OCI-LY7 (cell line): ENCODE measurements around the gene PARD3. TPM values are rescaled to one million over a fixed set of nuclear protein-coding genes. Genes with fewer than 3 reads are reported as not detected.

ENCODE experiments used
- BruUV-seq: library from RNA; stranded (reverse); fragments of 400-500 nt; replicated peaks from 2 replicates; lab custom pipeline; 2021; lab: Mats Ljungman, UMichigan
- CTCF ChIA-PET: fragments of 300-600 bp; sonication (Branson Sonifier 250); formaldehyde crosslinking; loops from one replicate; lab custom pipeline; 2022; ENCODE audit warnings: antibody characterized with exemption; ENCODE audit not compliant: unreplicated experiment; lab: Charles Lee
- POLR2A ChIA-PET: fragments of 300-600 bp; sonication (Branson Sonifier 250); formaldehyde crosslinking; loops from one replicate; lab custom pipeline; 2022; ENCODE audit warnings: antibody characterized with exemption; lab: Charles Lee
- DNase-seq: peaks from one replicate; pipeline ENCODE4 v3.0.0-alpha.2; 2015; ENCODE audit warnings: low spot score
- H2AFZ ChIP-seq: fragments of 200-600 bp; sonication (generic), shearing (Covaris generic); 2 replicates; pipeline ENCODE4 v1.6.1; 2014; ENCODE audit warnings: mild to moderate bottlenecking, antibody characterized with exemption, low read length, moderate library complexity
- H3K27ac ChIP-seq: fragments of 200-600 bp; sonication (generic); 2 replicates; pipeline ENCODE4 v1.5.1; 2014; ENCODE audit warnings: mixed run types, low read depth, mild to moderate bottlenecking, moderate library complexity, low read length, inconsistent platforms; ENCODE audit not compliant: poor library complexity, severe bottlenecking
- H3K36me3 ChIP-seq: fragments of 200-600 bp; sonication (generic); 2 replicates; pipeline ENCODE4 v1.6.1; 2014; ENCODE audit warnings: mild to moderate bottlenecking, antibody characterized with exemption, low read length, moderate library complexity, mixed read lengths; ENCODE audit not compliant: insufficient read depth
- H3K4me1 ChIP-seq: fragments of 200-600 bp; sonication (generic); 2 replicates; pipeline ENCODE4 v1.5.1; 2014; ENCODE audit warnings: mild to moderate bottlenecking, low read length; ENCODE audit not compliant: insufficient read depth, poor library complexity, severe bottlenecking
- H3K4me2 ChIP-seq: fragments of 200-600 bp; sonication (generic); 2 replicates; pipeline ENCODE4 v1.6.1; 2014; ENCODE audit warnings: mild to moderate bottlenecking, low read length
- H3K4me3 ChIP-seq: fragments of 200-600 bp; sonication (generic); 2 replicates; pipeline ENCODE4 v1.5.1; 2014; ENCODE audit warnings: mild to moderate bottlenecking, low read depth, low read length; ENCODE audit not compliant: poor library complexity, severe bottlenecking
- H3K79me2 ChIP-seq: fragments of 200-600 bp; sonication (generic); 2 replicates; pipeline ENCODE4 v1.6.1; 2016; ENCODE audit warnings: low read depth, mild to moderate bottlenecking, low read length, moderate library complexity, mixed read lengths; ENCODE audit not compliant: insufficient read depth
- H3K9me2 ChIP-seq: fragments of 200-600 bp; sonication (generic); 2 replicates; pipeline ENCODE4 v1.6.1; 2016; ENCODE audit warnings: mild to moderate bottlenecking, low read length, mixed read lengths; ENCODE audit not compliant: insufficient read depth
- H3K9me3 ChIP-seq: fragments of 200-600 bp; sonication (generic); 2 replicates; pipeline ENCODE4 v1.6.1; 2014; ENCODE audit warnings: mild to moderate bottlenecking, mixed run types, low read length, mixed read lengths
- H4K20me1 ChIP-seq: fragments of 200-600 bp; sonication (generic); 2 replicates; pipeline ENCODE4 v1.6.1; 2014; ENCODE audit warnings: mild to moderate bottlenecking, antibody characterized with exemption, low read length, moderate library complexity, mixed read lengths; ENCODE audit not compliant: insufficient read depth
- CTCF ChIP-seq: fragments of 200-600 bp; sonication (generic); conservative IDR thresholded peaks from 2 replicates; pipeline ENCODE4 v1.5.1; 2014; ENCODE audit warnings: mild to moderate bottlenecking, antibody characterized with exemption, low read length, moderate library complexity, mixed read lengths
- EZH2phosphoT487 ChIP-seq: fragments of 200-600 bp; sonication (generic); IDR thresholded peaks from 2 replicates; pipeline ENCODE4 v1.6.1; 2018; ENCODE audit warnings: low read depth, borderline replicate concordance, mild to moderate bottlenecking, mixed run types, antibody characterized with exemption, low read length, moderate library complexity, mixed read lengths
- intact Hi-C: fragments of 100-400 bp; cut with micrococcal nuclease; formaldehyde crosslinking; loops from one replicate; pipeline ENCODE4 v1.10.0; 2022; ENCODE audit not compliant: unreplicated experiment
- total RNA-seq, 2 experiments: library from RNA; depleted of rRNA in 1 of 2; stranded (reverse); fragments of >200 nt in 1 of 2; shearing (Covaris generic) in 1 of 2; gene quantifications; 2 replicates each; pipeline ENCODE4 v1.2.3, GENCODE V29; 2014 to 2022

The PARD3 gene
- total RNA-seq, 2 experiments from 2014 or later: not detected

GRCh38 chr10:34816501-34817002 lies 1.5 kb upstream of the PARD3 start:
- Histone ChIP-seq H3K4me2 (no peak overlapping the region), H3K79me2 (no peaks in the 10 kb centered on the region), H3K9me2 (no peaks in the 10 kb centered on the region), H3K9me3 (no peaks in the 10 kb centered on the region), H2AFZ (no peak overlapping the region), H3K36me3 (no peaks in the 10 kb centered on the region), H3K4me3 (no peak overlapping the region), H3K27ac (no peak overlapping the region), H3K4me1 (no peaks in the 10 kb centered on the region), H4K20me1 (no peaks in the 10 kb centered on the region)
- BruUV-seq: no TSS peak
- no peak for DNase-seq
- intact Hi-C loops: no loop called here
- ChIA-PET CTCF (no interaction called here), POLR2A (no interaction called here)
- TF ChIP-seq CTCF (no peak), EZH2phosphoT487 (no peak)

- Histone ChIP-seq H4K20me1 (no peaks in the 10 kb centered on the region), H3K9me2 (no peaks in the 10 kb centered on the region), H2AFZ (no peak overlapping the region), H3K79me2 (no peaks in the 10 kb centered on the region), H3K4me1 (no peaks in the 10 kb centered on the region), H3K4me2 (no peak overlapping the region), H3K9me3 (no peaks in the 10 kb centered on the region), H3K27ac (no peak overlapping the region), H3K4me3 (no peak overlapping the region), H3K36me3 (no peaks in the 10 kb centered on the region)
- CTCF ChIA-PET: no interaction called here
- no peak for DNase-seq
- no TSS peak for BruUV-seq
- intact Hi-C loops: no loop called here
- POLR2A ChIA-PET: interaction anchor here (0.6 kb wide), 1 partner anchor 119 kb away, joined by 3 read pairs; no protein-coding TSS in a partner anchor
- TF ChIP-seq CTCF (no peak), EZH2phosphoT487 (no peak)
Observed at GRCh38 chr10:34816085-34816496, 995 bp upstream of the PARD3 start.

- no peaks in the 10 kb centered on the region for H4K20me1 ChIP-seq
- ChIA-PET CTCF (no interaction called here), POLR2A (no interaction called here)
- no peak overlapping the region for H2AFZ ChIP-seq
- no peak overlapping the region for H3K4me2 ChIP-seq
- H3K36me3 ChIP-seq: no peaks in the 10 kb centered on the region
- no peaks in the 10 kb centered on the region for H3K4me1 ChIP-seq
- H3K9me2 ChIP-seq: no peaks in the 10 kb centered on the region
- H3K27ac ChIP-seq: no peak overlapping the region
- no peak for DNase-seq
- no peaks in the 10 kb centered on the region for H3K79me2 ChIP-seq
- intact Hi-C loops: no loop called here
- no peak overlapping the region for H3K4me3 ChIP-seq
- H3K9me3 ChIP-seq: no peaks in the 10 kb centered on the region
- BruUV-seq: no TSS peak
- TF ChIP-seq EZH2phosphoT487 (no peak), CTCF (no peak)
Observed at GRCh38 chr10:34814913-34815184, 247 bp downstream of the PARD3 start.
